Epidermal melanocyte (primary cell): Measurements from ENCODE around the gene SHFL.

Experiments
- DNase-seq: peaks from one replicate; pipeline ENCODE4 v3.0.0; 2011; ENCODE audit warnings: low spot score; ENCODE audit not compliant: insufficient read length

The SHFL gene

GRCh38 chr19:10132905-10133304 lies 46.8 kb downstream of the SHFL start:
- DNase-seq: no peak

- no peak for DNase-seq
Observed at GRCh38 chr19:10133596-10133995, 47.5 kb downstream of the SHFL start.

GRCh38 chr19:10134040-10134439 lies 47.9 kb downstream of the SHFL start:
- DNase-seq: no peak

GRCh38 chr19:10135551-10136334 lies 49.6 kb downstream of the SHFL start:
- DNase-seq: no peak

GRCh38 chr19:10136936-10137335 lies 50.8 kb downstream of the SHFL start:
- no peak for DNase-seq

- DNase-seq: no peak
Observed at GRCh38 chr19:10137751-10138682, 51.9 kb downstream of the SHFL start.

GRCh38 chr19:10138879-10139795 lies 53.0 kb downstream of the SHFL start:
- DNase-seq: no peak

GRCh38 chr19:10139952-10140351 lies 53.8 kb downstream of the SHFL start:
- DNase-seq: no peak

- DNase-seq: no peak
Observed at GRCh38 chr19:10141479-10141878, 55.4 kb downstream of the SHFL start.

- no peak for DNase-seq
Observed at GRCh38 chr19:10141973-10142372, 55.9 kb downstream of the SHFL start.
